Spleen (tissue), 7 donors: Measurements from ENCODE around the gene TMEM158.

Source experiments
- CTCF ChIP-seq, 11 experiments: fragments of 200-600 bp in 7 of 11; fragments of 450-650 bp in 4 of 11; sonication (generic) in 4 of 11; IDR thresholded peaks in 8 of 11; conservative IDR thresholded peaks in 3 of 11; 1 replicate in 7 of 11; 2 replicates in 4 of 11; pipeline versions ENCODE4 v1.4.0 to v1.8.0; 2016 to 2021; ENCODE audit warnings: antibody characterized with exemption in 11 of 11, inconsistent platforms in 4 of 11, mild to moderate bottlenecking in 1 of 11
- POLR2A ChIP-seq, 3 donors: fragments of 450-650 bp; IDR thresholded peaks; one replicate each; pipeline ENCODE4 v1.5.1; 2017; ENCODE audit warnings: antibody characterized with exemption in 3 of 3, mild to moderate bottlenecking in 1 of 3
- donor health status: DM: no; HTN: no; CAD: no; lungs with moderate emphysema.
- donor health status: DM: no; HTN: no; CAD: no.
- donor health status: DM: no; HTN: no; CAD: no.

- TF ChIP-seq CTCF (IDR thresholded peaks at IDR 0.05 in 8 of 11, conservative IDR thresholded peaks at IDR 0.05 in 3 of 11) (no peak), POLR2A (IDR thresholded peaks at IDR 0.05) (no peak)
Measured at GRCh38 chr3:45235409-45235808, 9.3 kb upstream of the TMEM158 start.
